Common myeloid progenitor, CD34-positive (primary cell): ENCODE measurements around the gene CACYBP.
"Not testable (repeated sequence)": the region's sequence is repeated elsewhere in the genome, so short reads cannot be mapped to it uniquely, and the experiment has no call there.

ENCODE experiments used
- CTCF ChIA-PET: fragments of 350-600 bp; sonication (Branson Sonifier 250); formaldehyde crosslinking; loops from one replicate; lab custom pipeline; 2021; ENCODE audit warnings: antibody characterized with exemption; lab: Charles Lee
- POLR2A ChIA-PET: fragments of 350-600 bp; sonication (Branson Sonifier 250); formaldehyde crosslinking; loops from one replicate; lab custom pipeline; 2021; ENCODE audit warnings: antibody characterized with exemption; lab: Charles Lee
- DNase-seq, 3 donors: peaks; one replicate each; pipeline versions ENCODE4 v3.0.0 to v3.0.0-alpha.2; 2013
- H3K27ac ChIP-seq, 2 experiments: 1 replicate in 1 of 2; 2 replicates in 1 of 2; pipeline ENCODE4 v1.7.0; 2013; ENCODE audit warnings: inconsistent platforms in 2 of 2, low read length in 2 of 2, mild to moderate bottlenecking in 2 of 2, low read depth in 1 of 2, moderate library complexity in 1 of 2; ENCODE audit not compliant: severe bottlenecking in 2 of 2, insufficient read depth in 1 of 2, poor library complexity in 1 of 2
- H3K27me3 ChIP-seq, 5 experiments: replicated peaks in 2 of 5; 1 replicate in 3 of 5; 2 replicates in 2 of 5; pipeline versions ENCODE4 v1.6.1 to v1.7.0; 2013; ENCODE audit warnings: low read length in 4 of 5, mild to moderate bottlenecking in 2 of 5, moderate library complexity in 2 of 5, inconsistent platforms in 1 of 5; ENCODE audit not compliant: insufficient read depth in 5 of 5, control insufficient read depth in 4 of 5
- H3K36me3 ChIP-seq, 4 experiments: 1 replicate in 2 of 4; 2 replicates in 2 of 4; pipeline versions ENCODE4 v1.6.1 to v1.7.0; 2013; ENCODE audit warnings: low read length in 3 of 4, control low read depth in 1 of 4, mild to moderate bottlenecking in 1 of 4; ENCODE audit not compliant: control insufficient read depth in 4 of 4, insufficient read depth in 4 of 4
- H3K4me1 ChIP-seq, 4 experiments: 1 replicate in 3 of 4; 2 replicates in 1 of 4; pipeline versions ENCODE4 v1.6.1 to v1.7.1; 2013; ENCODE audit warnings: low read length in 3 of 4, mild to moderate bottlenecking in 3 of 4, control low read depth in 1 of 4, inconsistent platforms in 1 of 4, moderate library complexity in 1 of 4; ENCODE audit not compliant: control insufficient read depth in 4 of 4, insufficient read depth in 4 of 4; ENCODE audit errors: control extremely low read depth in 1 of 4
- H3K4me3 ChIP-seq, 7 experiments: 1 replicate in 4 of 7; 2 replicates in 3 of 7; pipeline versions ENCODE4 v1.5.1 to v1.7.0; 2013; ENCODE audit warnings: mild to moderate bottlenecking in 7 of 7, low read length in 6 of 7, moderate library complexity in 6 of 7, inconsistent platforms in 2 of 7, low read depth in 2 of 7, control low read depth in 1 of 7; ENCODE audit not compliant: insufficient read depth in 4 of 7, control insufficient read depth in 1 of 7; ENCODE audit errors: extremely low read depth in 1 of 7
- H3K9me3 ChIP-seq, 5 experiments: 1 replicate in 4 of 5; 2 replicates in 1 of 5; pipeline versions ENCODE4 v1.6.1 to v1.7.1; 2013; ENCODE audit warnings: low read length in 4 of 5, mild to moderate bottlenecking in 2 of 5, inconsistent platforms in 1 of 5, low read depth in 1 of 5, moderate library complexity in 1 of 5; ENCODE audit not compliant: control insufficient read depth in 4 of 5, insufficient read depth in 2 of 5; ENCODE audit errors: control extremely low read depth in 1 of 5
- WGBS: methylation state at CpG from one replicate; pipeline ENCODE4 v1.1.5; 2013; ENCODE audit not compliant: insufficient coverage; 5-methylcytosine and 5-hydroxymethylcytosine counted together

Gene CACYBP

DNA sequence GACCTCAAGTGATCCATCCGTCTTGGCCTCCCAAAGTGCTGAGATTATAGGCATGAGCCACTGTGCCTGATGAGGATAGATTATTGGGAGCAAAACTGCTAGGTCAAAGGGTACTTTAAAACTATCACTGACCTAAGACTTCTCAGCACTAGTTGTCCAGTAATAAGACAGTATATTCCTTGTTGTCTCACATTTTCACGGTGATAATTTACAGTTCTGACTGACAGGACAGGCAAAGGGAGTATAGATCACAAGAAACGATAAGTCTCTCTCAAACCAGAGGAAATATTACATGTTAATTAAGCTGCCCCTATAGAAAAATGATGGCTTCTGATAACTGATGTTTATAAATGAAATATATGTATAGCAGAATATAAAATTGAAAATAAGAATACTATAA, 19.8 kb downstream of the CACYBP start:
- Histone ChIP-seq H3K4me3 (no peak overlapping the region), H3K4me1 (peaks cover 5 to 13% (median 10%) of the 10 kb centered on the region in 4 experiments), H3K27ac (peak overlapping the region in 1 of 2 experiments; percentile 12), H3K9me3 (no peaks in the 10 kb centered on the region), H3K27me3 (no peaks in the 10 kb centered on the region), H3K36me3 (peaks cover 7 to 42% (median 32%) of the 10 kb centered on the region in 4 experiments)
- DNase-seq = no peak
- CTCF ChIA-PET = no interaction called here
- POLR2A ChIA-PET = no interaction called here
- whole genome bisulfite sequencing = 100% methylated on average over 1 of the region's 3 CpGs

DNA sequence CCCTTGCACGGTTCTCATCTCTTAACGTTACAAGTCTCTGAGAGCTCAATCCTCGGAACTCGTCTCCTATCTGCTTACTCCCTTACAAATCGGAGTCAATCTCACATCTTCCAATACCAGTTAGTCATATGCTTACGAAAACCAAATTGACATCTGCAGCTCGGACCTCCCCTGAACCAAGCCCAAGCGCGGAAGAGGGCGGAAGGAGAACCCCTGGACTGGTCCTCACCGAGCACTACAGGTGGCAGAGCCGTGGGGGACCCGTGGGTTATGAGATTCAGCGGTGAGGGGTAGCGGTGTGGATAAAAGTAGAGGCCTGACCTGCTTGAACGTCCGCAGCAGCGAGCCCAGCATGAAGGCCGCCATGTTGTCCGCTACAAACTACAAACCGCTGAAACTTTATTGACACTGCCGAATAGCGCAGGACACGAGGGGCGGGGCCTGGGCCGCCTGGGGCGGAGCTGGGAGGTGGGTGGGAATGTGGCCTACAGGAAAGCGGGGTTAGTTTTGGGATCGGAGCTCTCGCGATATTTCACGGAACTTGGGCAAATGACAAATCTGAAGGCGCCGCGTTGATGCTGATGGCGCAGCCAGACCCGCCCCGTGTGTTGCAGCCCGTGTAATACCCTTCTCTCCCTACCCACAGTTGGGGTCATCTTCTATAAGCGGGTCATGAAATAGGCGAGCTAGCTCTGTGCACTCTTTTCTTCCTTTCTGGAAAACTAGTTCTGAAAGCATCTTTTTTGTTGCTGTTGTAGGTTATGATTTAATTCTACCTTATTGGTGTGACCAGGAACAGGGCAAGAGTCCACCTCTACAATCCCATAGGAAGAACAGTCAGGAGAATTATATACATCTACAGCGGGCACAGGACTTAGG, 23.5 kb downstream of the CACYBP start, which contains the start of gene MRPS14:
TSS of gene MRPS14 (minus strand) at position 383 of the 879 bp plus-strand sequence. CDS start at position 366, 17 bp downstream.
- peak; percentile 99 to 100 (median 100) for DNase-seq
- POLR2A ChIA-PET = interaction anchor here (0.6 to 1.8 kb wide), 6 partner anchors 9 to 224 kb away, joined by 3 to 10 read pairs (median 4); partner anchors contain the start of gene CACYBP
- H3K9me3 ChIP-seq = no peaks in the 10 kb centered on the region
- peak within 1 kb of the TSS; percentile 95 to 100 (median 100) for H3K4me3 ChIP-seq
- H3K27ac ChIP-seq = peak within 1 kb of the TSS; percentile 94 to 97
- peaks cover 0 to 8% (median 2%) of the 10 kb centered on the region in 4 experiments for H3K36me3 ChIP-seq
- H3K27me3 ChIP-seq = no peaks in the 10 kb centered on the region
- H3K4me1 ChIP-seq = peaks cover 5 to 13% (median 10%) of the 10 kb centered on the region in 4 experiments
- WGBS = 2% methylated on average over 39 of the region's 42 CpGs
- CTCF ChIA-PET = interaction anchor here (0.7 to 2.5 kb wide), 9 partner anchors 11 to 129 kb away, joined by 3 to 8 read pairs (median 4); partner anchors contain the start of gene CACYBP

DNA sequence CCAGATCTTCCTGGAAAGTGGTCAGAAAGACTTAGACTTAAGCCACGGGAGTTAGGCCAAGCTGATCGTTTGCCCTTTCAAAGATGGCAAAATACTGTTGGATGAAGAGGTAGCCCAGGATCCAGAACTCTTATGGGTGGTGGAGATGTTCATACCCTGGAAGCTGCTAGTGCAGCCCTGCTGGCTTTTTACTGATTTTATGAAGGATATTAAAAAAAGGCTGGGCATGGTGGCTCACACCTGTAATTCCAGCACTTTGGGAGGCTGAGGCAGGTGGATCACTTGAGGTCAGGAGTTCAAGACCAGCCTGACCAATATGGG, 24.1 kb downstream of the CACYBP start:
- H3K27ac ChIP-seq = peak overlapping the region; percentile 94 to 97
- peak overlapping the region in 6 of 7 experiments; percentile 95 to 100 (median 100) for H3K4me3 ChIP-seq
- ChIA-PET POLR2A (interaction anchor here (1.1 to 1.8 kb wide), 4 partner anchors 9 to 28 kb away, joined by 3 to 10 read pairs (median 6); partner anchors contain the start of gene CACYBP), CTCF (interaction anchor here (0.9 to 2.5 kb wide), 7 partner anchors 11 to 128 kb away, joined by 3 to 8 read pairs (median 4); partner anchors contain the start of gene CACYBP)
- DNase-seq, H3K27me3 ChIP-seq, H3K9me3 ChIP-seq, H3K36me3 ChIP-seq: not testable (repeated sequence)
- 100% methylated on average over 2 of the region's 2 CpGs for WGBS
- H3K4me1 ChIP-seq = peaks cover 5 to 13% (median 10%) of the 10 kb centered on the region in 4 experiments

DNA sequence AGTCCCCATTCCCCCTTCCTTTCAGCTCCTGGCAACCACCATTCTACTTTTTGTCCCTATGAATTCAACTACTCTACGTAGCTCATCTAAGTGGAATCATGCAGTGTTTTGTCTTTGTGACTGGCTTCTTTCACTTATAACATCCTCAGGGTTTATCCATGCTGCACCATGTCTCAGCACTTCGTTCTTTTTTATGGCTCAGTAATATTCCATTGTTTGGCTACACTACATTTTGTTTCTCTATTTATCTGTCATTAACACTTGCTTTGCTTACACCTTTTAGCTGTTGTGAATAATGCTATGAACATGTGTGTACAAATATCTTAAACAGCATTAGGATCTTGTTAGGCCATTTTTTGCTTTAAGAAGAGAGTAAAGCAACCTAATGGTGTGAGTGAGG, 25.0 kb downstream of the CACYBP start:
- Histone ChIP-seq H3K9me3 (no peaks in the 10 kb centered on the region), H3K36me3 (peaks cover 0 to 6% (median 0%) of the 10 kb centered on the region in 4 experiments), H3K4me1 (peaks cover 5 to 18% (median 10%) of the 10 kb centered on the region in 4 experiments), H3K27ac (no peak overlapping the region), H3K4me3 (no peak overlapping the region), H3K27me3 (no peaks in the 10 kb centered on the region)
- 83% methylated on average over 2 of the region's 2 CpGs for WGBS
- POLR2A ChIA-PET = no interaction called here
- no peak for DNase-seq
- CTCF ChIA-PET = interaction anchor here (1.3 to 2.5 kb wide), 4 partner anchors 59 to 130 kb away, joined by 3 to 7 read pairs (median 5); no protein-coding TSS in a partner anchor

DNA sequence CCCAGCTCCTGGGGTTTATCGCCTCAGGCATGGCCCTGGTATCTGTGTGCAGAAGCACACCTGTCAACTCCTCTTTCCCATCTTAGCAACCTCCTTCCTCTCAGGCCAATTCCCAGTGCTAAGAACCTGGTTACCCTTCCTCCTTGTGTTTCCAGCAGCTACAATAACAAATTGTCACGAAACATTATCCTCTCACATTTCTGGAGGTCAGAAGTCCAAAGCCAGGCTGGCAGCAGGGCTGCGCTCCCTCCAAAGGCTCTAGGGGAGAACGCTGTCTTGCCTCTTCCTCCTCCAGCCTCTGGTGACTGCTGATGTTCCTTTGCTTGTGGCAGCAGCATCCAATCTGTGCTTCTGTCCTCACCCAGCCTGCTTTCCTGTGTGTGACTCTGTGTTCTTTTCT, 34.2 kb downstream of the CACYBP start:
- WGBS = 94% methylated on average over 3 of the region's 4 CpGs
- H3K27me3 ChIP-seq = no peaks in the 10 kb centered on the region
- H3K4me1 ChIP-seq = peaks cover 0 to 5% (median 3%) of the 10 kb centered on the region in 4 experiments
- no peaks in the 10 kb centered on the region for H3K9me3 ChIP-seq
- H3K27ac ChIP-seq = no peak overlapping the region
- CTCF ChIA-PET = no interaction called here
- H3K36me3 ChIP-seq = no peaks in the 10 kb centered on the region
- no peak for DNase-seq
- POLR2A ChIA-PET = no interaction called here
- H3K4me3 ChIP-seq = no peak overlapping the region

DNA sequence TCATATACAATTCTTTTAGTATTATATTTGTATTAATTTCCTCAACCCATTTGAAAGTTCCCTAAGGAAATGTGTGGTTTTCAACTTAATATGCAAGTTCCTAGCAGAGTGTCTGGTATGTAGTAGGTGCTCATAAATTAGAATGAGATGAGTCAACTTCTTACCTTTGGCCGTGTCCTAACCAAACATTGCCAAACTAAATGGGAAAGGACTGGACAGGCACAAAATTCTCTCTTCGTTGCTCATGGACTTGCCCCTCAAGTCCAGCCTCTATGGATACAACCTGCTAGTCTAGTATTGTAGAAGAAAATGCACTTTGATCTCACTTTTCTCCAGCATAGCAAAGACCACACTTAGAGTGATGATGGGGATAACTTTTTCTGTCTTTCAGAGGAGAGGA, 35.0 kb downstream of the CACYBP start:
- no peak for DNase-seq
- H3K4me3 ChIP-seq = no peak overlapping the region
- H3K9me3 ChIP-seq = no peaks in the 10 kb centered on the region
- ChIA-PET POLR2A (no interaction called here), CTCF (no interaction called here)
- H3K27me3 ChIP-seq = no peaks in the 10 kb centered on the region
- H3K36me3 ChIP-seq = no peaks in the 10 kb centered on the region
- 100% methylated on average over 1 of the region's 2 CpGs for WGBS
- H3K4me1 ChIP-seq = peaks cover 0 to 5% (median 0%) of the 10 kb centered on the region in 4 experiments
- no peak overlapping the region for H3K27ac ChIP-seq

DNA sequence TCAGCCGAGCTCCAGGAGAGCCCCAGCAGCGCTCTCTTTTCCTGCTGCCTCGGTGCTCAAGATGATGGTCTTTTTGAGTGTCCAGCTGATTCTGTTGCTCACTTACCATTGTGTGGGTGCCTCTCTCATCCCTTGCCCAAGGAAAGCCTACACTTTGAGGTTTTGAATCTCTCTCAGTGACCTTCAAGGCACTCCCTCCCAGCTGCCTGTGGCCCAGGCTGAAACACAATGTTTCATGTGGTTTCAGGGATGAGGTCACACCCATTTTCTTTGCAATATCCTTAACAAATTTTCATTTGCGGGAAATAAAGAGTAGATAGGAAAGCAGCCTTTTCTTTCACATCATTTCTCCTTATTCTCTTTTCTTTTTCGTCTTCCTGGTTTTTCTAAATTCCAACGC, 36.1 kb downstream of the CACYBP start:
- Histone ChIP-seq H3K27me3 (no peaks in the 10 kb centered on the region), H3K27ac (no peak overlapping the region), H3K4me1 (no peaks in the 10 kb centered on the region), H3K4me3 (no peak overlapping the region), H3K9me3 (no peaks in the 10 kb centered on the region), H3K36me3 (no peaks in the 10 kb centered on the region)
- 95% methylated on average over 3 of the region's 6 CpGs for WGBS
- ChIA-PET CTCF (interaction anchor here (1.5 kb wide), 1 partner anchor 89 kb away, joined by 3 read pairs; no protein-coding TSS in a partner anchor), POLR2A (no interaction called here)
- no peak for DNase-seq
